HG03432 (cell line): Measurements from ENCODE around the gene SEMA5A.

Experiments
- ATAC-seq: cut with Tn5 transposase; IDR thresholded peaks from one replicate; pipeline ENCODE4 v1.9.1; 2021; ENCODE audit warnings: mild to moderate bottlenecking, moderate library complexity; ENCODE audit not compliant: unreplicated experiment

Gene SEMA5A

DNA sequence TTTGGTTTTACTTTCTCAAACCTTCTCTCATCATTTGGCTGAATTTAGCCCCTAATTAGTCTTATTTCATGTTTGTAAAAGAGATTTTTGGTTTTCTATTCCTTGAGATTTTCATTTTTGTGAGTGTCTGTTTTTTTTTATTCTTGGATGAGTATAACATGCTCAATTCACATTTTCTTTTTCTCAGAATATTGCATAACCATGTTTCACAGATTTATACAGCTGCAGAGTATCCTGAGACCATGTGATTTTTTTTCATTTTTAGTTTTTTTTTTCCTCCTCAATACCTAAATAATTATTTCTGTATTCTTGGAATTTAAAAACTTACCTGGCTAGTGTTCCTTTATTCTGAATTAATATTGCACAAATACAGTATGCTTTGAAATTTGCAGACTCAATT, 361.9 kb downstream of the SEMA5A start:
- ATAC-seq: no peak

DNA sequence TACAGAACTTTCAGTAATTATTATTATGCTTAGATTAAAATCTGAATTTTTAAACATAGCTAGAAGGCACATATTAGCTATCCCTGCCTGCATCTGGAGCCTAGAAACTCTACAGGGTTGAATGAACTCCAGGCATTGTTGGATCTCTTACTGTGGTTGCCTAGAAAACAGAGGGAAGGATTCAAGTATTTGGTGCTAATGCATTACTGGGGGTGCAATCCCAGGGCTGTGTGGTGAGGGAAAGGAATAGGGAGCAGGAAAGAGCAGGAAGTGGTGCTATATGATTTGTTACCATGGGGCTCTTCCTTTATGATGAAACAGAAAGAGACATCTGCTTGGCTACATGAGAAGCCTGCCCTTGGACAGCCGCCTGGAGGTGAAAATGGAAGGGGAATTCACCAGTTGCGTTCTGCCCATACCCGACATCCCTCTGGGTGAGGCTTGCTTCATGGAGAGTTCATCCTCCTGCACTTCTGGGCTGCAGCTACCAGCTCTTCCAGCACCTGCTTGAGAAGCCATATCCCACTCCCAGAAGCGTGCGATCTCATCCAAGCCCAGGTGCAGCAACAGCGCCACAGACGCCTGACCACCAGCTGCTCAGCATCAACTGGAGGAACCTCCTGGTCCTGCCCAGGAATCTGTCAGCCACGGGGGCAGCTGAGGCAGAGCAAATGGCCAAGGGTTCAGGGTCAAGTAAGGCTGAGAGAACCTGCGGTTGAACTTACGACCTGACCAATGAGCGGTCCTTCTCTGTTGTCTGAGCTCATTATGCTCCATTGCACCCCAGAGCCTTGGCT, 362.8 kb downstream of the SEMA5A start:
- ATAC-seq: no peak

DNA sequence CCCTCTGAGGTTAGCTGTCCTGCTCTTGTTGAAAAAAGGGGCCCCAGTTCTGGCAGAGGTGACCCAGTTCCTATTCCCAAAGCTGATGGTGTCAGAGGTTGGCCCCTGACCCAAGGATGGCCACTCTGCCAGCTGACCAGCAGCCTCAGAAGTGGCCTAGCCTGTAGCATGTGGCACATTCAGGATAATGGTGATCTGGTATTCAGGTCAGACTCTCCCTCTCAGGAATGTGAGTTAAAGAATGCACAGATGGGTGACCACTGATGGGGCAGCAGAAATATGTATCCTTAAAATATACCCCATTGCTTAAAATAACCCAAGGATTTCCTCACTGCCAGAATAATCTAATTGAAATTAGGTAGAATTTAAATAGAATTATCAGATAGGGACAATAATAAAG, 369.2 kb downstream of the SEMA5A start:
- ATAC-seq: no peak

DNA sequence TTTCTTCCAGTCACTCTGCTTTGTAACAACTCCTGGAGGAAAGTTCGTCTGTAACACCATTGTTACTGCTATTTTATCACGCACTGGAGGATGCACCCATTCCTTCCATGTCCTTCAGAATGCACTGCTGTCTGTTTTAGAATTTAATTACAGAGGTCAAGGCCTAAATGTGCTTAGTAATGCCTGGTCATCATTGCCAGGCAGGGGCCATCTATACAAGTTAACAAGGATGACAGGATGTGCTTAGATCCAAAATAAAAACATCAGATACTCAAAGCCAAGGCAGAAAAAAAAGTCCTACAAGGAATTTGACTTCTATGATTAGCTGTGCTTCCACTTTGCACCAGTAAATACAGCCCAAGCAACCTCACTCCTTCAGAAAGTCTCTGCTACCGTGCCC, 371.4 kb downstream of the SEMA5A start:
- no peak for ATAC-seq

DNA sequence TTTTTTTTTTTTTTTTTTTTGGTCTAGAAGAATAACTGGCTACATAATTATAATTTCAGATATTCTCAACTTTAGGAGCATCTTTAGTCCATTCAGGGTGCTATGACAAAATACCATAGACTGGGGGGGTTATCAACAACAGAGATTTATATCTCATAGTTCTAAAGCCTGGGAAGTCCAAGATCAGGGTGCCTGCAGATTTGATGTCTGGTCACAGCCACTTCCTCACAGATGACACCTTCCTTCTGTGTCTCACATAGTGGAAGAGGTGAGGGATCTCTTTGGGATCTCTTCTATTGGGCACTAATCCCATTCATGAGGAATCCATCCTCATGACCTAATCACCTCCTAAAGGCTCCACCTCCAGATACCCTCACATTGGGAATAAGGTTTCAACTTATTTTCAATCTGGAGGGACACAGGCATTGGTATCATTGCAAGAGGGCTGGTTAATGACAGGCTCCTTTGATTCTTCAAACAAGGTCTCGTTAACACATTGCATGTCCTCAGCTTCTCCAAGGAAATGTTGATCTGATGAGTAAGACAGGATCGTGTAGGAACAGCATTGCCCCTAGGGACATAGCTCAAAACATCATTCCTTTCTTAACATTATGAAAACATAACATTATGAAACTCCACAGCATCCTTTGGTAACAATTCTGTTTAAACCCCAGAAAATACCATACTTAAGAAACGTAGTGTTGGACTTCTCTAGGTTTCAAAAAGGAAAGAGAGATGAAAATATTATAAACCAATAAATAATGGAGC, 372.4 kb downstream of the SEMA5A start:
- no peak for ATAC-seq

DNA sequence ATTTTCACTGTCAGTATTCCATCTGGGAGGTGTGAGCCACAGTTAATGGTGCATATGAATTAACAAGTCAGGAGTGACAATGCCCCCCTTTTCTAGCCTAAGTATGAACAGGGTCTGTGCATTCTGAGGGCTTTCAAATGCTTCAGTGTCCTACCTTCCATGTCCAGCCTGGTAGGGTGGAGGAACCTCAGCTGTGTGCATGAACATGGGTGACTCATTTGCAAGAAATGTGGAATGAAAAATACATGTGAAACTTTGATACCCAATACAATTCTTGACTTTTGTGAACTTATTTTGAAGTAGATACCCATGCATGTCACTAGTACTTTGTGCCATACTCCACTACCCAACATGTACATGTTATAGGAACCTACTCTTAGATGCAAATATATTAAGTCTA, 375.8 kb downstream of the SEMA5A start:
- ATAC-seq: no peak

DNA sequence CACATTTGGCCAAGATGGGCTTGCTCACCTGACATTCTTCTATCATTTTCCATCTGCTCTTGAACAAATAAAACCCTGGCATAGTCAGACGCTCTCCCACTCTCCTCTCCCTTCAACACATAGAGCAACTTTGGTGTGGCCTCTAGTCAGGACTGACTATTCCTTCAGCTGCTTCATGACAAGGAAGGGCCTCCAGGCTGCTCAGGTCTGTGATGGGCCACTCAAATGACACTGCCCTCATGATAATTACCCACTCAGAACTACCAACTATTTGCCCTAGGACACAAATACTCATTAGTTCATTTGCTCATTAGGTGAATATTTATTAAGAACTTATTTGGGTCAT, 376.3 kb downstream of the SEMA5A start:
- no peak for ATAC-seq

DNA sequence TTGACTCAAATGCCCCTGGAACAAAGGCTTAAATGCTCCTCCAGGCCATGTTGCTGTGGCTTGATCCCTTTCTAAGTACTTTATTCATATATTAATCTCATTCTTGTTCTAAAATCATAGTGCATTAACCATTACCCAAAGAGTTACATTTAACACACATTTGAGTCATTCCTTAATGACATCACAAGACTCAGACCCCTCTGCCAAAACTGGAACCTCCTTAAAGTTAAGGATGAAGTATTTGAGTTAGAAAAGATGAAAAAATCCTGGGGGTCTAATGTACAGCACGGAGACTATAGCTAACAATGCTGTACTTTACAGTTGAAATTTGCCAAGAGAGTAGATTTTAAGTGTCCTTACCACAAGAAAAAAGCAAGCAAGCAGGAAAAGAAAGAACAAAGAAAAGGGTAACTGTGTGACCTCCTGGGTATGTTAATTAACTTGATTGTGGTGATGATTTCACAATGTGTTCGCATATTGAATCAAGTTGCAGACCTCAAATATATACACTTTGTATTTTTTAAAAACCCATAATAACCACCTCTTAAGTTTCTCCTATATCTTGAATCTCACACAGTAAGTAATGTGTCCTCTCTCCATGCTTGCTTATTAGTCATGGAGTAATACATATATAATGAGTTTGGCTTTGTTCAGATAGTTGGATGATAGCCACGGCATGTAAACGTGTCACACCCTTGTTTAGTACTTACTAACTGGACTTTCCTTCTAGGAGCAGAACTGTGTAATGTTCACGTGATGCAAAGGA, 376.9 kb downstream of the SEMA5A start:
- ATAC-seq: no peak

DNA sequence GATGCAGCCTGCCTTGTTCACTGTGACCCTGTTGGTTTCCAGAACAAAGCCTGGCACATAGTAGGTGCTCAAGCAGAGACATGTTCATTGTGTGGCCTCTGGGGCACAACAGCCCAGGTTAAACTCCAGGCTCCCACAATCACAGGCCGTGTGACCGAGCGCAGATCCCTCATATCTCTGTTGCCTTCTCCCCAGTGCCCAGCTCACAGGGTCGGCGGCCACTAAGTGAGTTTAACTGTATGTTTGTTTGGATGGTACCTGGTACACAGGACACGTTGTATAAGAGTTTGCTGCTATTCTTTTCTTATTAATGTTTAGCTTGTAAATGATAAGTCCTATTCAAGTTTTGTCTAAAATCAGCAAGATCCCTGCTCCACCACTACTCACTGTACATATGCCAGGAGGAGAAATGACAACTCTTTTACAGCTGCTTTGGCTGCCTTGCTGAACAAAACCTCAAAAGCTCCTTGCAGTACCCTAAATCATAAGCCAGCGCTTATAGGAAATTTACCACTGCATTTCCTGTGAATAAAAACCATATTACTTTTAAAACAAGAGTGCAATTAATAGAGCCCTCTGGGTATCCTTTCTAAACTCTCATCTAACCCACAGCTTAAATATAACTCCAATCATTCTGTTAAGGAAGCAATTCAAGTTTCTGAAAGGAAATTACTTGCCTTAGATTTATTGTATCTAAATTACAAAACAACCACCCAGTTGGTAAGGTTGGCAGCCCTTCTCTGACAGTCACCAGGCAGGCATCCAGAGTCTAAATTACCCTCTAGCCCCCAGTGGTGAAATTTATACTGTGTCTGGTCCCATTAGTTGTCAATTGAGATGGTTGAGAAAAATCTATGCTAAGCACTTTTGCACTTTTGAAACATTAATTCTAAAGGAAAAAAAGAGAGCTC, 379.4 kb downstream of the SEMA5A start:
- ATAC-seq: no peak

DNA sequence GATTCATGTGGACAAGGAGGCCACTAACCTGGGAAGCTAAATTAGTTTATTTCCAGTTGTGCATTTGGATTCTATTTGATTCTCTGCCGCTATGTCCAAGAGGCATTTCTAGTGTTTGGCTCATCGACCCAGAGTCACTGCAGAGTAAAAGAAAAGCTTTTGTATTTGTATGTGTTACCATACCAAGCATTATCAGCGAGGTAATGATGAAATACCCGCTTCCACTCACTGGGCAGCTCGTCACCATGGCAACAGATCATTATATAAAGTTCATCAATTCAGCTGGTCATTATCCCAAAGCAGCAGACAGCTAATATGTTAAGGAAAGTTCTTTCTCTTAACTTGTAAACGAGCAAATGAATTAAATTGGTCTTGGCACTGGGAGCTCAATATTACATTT, 380.3 kb downstream of the SEMA5A start:
- no peak for ATAC-seq

DNA sequence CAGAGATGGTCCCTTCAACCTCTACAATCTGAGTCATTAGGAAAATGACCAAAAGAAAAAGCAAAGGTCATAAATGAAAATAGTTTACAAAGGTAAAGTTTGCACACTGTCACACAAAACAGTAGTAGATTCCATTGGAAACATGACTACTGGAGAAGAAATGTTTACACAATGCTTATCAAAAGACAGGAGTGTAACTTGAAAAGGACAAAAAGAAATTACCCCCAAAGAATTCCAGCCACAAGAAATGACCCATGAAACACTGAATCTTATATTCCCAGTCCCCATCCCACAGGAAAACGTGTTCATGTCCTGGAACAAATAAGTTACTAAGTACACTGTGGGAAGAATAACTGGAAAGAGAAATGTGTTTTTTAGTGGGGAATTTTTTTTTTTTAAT, 385.1 kb downstream of the SEMA5A start:
- no peak for ATAC-seq

DNA sequence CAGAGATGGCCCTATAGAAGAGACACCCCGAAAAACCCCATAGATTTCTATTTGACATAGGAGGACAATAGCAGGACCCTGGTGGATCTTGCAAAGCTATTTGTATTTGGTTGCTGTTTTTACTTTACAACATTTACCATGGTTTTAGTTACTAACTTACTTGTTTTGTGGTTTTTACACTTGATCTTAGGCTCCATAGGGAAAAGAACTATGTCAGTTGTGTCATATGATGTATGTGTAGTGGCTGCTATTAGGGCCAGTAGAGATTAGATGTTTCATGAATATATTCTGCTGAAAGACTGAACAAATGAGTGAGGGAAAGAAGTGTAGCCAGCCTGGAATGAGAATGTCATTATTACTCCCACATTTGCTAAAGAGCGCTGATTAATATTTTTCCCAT, 388.1 kb downstream of the SEMA5A start:
- no peak for ATAC-seq

DNA sequence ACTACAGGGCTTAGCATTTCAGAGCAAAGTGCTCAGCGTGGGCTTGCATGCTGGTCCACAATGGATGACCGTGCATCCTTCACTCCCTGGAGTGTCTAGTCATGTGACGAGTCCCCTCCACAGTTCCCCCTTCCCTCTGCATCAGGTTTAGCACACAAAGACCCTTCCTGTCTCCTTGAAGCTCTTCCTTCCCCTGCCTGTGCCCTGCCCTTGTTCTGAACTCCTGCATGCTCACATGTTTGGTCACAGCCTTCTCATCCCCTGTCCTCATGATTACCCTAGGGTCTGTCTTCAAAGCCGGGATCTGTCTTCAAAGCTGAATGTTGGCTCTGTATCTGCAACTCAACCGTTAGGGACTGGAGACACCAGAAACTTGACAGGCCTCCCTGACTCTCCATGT, 388.9 kb downstream of the SEMA5A start:
- ATAC-seq: no peak

DNA sequence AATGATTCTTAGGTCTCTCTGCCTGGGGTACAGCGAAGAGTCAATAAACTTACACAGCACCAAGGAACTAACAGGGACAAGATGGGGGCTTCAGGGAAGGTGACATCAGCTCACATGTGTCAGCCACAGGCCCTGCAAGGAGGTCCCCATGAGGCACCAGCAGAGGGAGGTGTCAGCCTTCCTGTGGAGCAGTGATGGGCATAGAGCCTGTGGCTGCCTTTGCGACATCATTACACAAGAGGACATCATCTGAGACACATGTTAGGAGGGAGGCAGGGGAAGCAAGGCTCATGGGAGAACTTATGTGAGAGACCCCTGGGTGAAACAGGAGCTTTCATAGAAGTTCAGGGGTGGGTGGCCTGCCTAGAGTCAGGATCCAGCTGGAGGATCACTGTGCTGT, 389.6 kb downstream of the SEMA5A start:
- peak; percentile 79 for ATAC-seq

DNA sequence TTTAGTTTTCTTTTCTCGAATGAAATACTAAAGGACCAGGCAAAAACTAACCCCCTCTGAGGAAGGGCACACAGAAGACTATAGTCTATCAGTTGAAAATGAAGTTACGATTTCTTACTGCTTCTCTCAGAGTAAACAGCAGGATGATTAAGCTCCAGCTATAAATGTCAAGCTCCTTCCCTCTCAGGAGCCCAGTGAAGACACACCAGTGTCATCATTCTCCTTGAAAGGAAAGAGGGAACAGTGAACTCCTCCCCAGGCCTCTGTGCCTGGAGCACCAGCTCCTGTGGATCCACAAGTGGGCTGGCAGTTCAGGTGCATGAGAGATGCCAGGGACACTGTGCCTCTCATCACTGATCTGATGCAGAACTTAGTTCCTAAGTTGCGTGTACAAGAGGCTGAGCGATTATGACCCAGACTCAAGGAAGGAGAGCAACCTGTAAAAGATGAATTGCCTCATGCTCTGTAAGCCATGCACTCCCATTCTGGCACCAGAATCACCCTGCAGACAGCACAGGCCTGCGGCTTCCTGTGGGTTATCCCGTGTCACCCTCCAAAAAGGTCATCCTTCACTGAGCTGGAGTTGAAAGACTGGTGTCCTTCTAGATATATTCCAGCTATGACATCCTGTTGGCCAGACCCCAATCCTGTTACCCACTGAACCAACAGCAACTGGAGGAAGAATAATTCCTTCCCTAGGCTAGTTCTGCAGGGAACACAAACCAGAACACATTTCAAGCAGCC, 394.0 kb downstream of the SEMA5A start:
- no peak for ATAC-seq

DNA sequence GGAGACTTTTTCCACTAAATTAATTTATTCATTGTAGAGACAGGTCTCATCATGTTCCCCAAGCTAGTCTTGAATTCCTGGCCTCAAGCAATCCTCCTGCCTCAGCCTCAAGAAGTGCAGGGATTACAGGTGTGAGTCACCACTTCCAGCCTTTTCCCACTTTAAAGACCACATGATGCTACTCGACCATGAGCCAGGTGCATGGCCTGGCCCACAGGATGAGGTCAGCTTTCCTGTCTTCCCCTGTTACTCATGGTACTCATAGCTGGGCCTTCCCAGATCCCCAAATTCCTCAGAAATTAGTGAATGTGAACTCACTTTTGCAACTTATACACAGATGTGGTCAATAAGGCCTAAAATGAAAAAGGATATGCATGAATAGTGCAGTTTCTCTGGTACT, 395.9 kb downstream of the SEMA5A start:
- no peak for ATAC-seq

DNA sequence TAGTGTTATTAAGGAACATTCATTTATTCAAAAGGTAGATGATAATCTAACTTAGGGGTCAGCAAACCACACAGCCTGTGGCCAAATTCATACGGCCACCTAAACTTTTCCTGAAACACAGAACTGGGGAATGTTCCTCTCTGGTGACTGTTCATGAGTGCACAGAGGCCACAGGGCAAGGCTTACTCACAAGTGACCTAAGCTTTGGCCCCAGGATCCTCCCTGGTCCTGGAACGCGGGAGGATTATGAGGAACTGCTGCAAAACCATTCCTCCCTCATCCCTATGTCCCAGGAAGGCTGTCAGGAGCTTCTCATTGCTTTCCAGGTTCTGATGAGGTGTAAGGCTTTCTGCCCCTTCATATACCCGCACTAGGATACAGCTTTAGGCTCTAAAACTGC, 397.6 kb downstream of the SEMA5A start:
- ATAC-seq: no peak

DNA sequence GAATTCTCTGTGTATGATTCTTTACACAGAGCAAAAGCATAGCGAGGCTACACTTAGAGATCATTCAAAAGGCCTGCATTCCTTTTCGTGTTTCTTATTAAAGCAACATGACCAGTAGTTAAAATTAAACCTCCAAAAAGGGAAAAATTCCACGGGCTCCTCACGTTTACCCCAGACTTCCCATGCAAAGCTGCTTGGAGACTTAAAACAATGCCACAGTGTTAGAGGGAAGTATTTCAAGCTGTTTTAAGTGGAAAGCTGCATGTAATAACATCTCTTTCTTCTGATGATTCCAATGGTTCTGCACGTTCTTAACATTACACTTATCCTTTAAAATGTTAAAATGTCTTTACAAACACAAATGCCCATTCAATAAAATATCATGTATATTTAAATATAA, 405.2 kb downstream of the SEMA5A start:
- ATAC-seq: no peak

DNA sequence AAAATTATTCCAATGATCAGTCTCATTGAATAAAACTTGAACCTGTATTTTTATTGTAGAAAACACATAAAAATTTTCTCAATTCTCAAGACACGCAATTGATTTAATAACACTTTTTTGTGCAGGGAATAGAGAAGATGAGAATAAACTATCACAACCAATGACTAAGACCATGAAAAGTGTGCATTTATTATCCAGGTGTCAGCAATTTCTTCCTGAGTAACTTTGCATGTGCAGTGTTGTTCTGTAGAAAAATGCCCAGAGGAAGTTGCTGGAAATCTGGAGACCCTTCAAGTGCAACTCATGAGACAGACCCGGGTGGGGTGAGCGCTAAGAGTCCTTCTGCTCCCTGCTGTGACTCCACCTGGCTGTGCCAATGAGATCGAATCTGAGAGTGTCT, 405.7 kb downstream of the SEMA5A start:
- no peak for ATAC-seq

DNA sequence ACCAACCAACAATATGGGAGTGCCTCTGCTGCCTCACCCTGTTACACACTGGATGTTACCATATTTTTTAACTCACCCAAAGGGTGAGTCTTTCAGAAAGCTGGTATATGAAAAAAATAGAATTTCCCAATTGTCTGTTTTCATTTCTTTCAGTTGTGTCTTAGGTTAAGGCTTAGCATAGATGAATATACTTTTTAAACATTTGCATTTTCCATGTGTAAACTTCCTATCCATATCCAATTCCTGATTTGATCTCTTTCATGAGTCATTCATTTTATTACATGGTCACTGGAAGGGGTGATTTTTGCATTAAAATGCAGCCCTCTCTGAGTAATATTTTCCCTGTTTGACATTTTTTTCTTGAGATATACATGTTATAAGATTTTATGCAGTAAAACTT, 406.5 kb downstream of the SEMA5A start:
- ATAC-seq: no peak
